HUDEP-2 (cell line): ENCODE measurements around the gene ENPP1.
"Not testable (repeated sequence)": the region's sequence is repeated elsewhere in the genome, so short reads cannot be mapped to it uniquely, and the experiment has no call there.

Experiments used
- DNase-seq, 76 experiments: peaks; one replicate each; lab custom pipeline; 2025; ENCODE audit not compliant: unreplicated experiment in 76 of 76; lab: John Stamatoyannopoulos, UW

ENPP1 gene

GRCh38 chr6:131825946-131826345, 18.1 kb downstream of the ENPP1 start:
- DNase-seq, result no peak

GRCh38 chr6:131828080-131828479, 20.3 kb downstream of the ENPP1 start:
- peak in 1 of 76 experiments; percentile 18 for DNase-seq

- no peak for DNase-seq
Observed at GRCh38 chr6:131828951-131829350, 21.1 kb downstream of the ENPP1 start.

GRCh38 chr6:131831392-131831791, 23.6 kb downstream of the ENPP1 start:
- no peak for DNase-seq

- DNase-seq, result no peak
Observed at GRCh38 chr6:131831886-131832285, 24.1 kb downstream of the ENPP1 start.

- DNase-seq, result no peak
Observed at GRCh38 chr6:131832363-131832762, 24.5 kb downstream of the ENPP1 start.

- no peak for DNase-seq
Observed at GRCh38 chr6:131838051-131838450, 30.2 kb downstream of the ENPP1 start.

GRCh38 chr6:131839388-131839787, 31.6 kb downstream of the ENPP1 start:
- DNase-seq, result no peak

GRCh38 chr6:131840441-131840840, 32.6 kb downstream of the ENPP1 start:
- no peak for DNase-seq

GRCh38 chr6:131840936-131841583, 33.2 kb downstream of the ENPP1 start:
- no peak for DNase-seq

- DNase-seq, result no peak
Observed at GRCh38 chr6:131843768-131844167, 35.9 kb downstream of the ENPP1 start.

GRCh38 chr6:131844243-131844841, 36.5 kb downstream of the ENPP1 start:
- DNase-seq, result no peak

GRCh38 chr6:131846023-131846663, 38.3 kb downstream of the ENPP1 start:
- no peak for DNase-seq

- no peak for DNase-seq
Observed at GRCh38 chr6:131846905-131847304, 39.1 kb downstream of the ENPP1 start.

GRCh38 chr6:131849799-131850198, 42.0 kb downstream of the ENPP1 start:
- no peak for DNase-seq

GRCh38 chr6:131851049-131851769, 43.4 kb downstream of the ENPP1 start:
- no peak for DNase-seq

- no peak for DNase-seq
Observed at GRCh38 chr6:131852200-131852599, 44.4 kb downstream of the ENPP1 start.

GRCh38 chr6:131854803-131855202, 47.0 kb downstream of the ENPP1 start:
- DNase-seq, result no peak

- DNase-seq, result no peak
Observed at GRCh38 chr6:131858765-131859415, 51.1 kb downstream of the ENPP1 start.

GRCh38 chr6:131859658-131860057, 51.8 kb downstream of the ENPP1 start:
- DNase-seq, result not testable (repeated sequence)

GRCh38 chr6:131861381-131861780, 53.6 kb downstream of the ENPP1 start:
- DNase-seq, result no peak
